GM21515 (cell line): ENCODE results near the gene TMEM108.

Experiments
- ATAC-seq: cut with Tn5 transposase; IDR thresholded peaks from one replicate; pipeline ENCODE4 v1.9.1; 2021; ENCODE audit not compliant: unreplicated experiment

The TMEM108 gene

DNA sequence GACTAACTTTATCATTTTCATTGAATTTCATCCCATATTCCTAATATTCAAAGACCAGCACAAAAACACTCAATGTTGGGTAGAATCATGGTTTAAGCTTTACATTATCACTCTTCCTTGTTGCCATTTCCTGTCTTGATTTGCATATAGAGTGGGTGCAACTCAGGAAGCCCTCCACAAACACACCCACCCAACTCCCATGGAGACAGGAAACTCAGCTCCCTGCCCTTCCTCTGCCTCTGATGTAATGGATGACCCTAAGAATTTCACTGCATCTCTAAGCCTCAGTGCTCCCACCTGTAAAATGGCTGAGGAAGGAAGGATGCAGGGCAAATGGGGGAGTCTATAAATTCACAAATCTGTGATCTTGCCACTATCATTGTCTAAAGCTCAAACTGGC, 263.5 kb downstream of the TMEM108 start:
- no peak for ATAC-seq

DNA sequence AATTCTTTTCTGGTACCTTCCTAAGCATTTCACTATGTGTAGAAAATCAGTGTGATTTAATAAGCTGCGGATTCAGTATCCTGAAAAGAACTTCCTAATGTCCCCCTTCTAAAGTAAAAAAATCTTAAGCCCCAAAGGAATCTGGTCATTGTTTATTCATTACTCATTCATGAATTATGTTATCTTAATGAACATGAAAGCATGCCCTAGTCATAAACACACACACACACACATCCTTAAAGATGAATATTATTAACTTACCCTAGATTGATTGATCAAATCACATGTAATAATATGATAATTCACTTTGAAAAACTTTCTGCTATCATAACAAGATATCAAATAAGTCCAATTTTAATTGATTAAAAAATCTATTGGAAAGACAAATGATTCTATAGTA, 265.2 kb downstream of the TMEM108 start:
- ATAC-seq = no peak

DNA sequence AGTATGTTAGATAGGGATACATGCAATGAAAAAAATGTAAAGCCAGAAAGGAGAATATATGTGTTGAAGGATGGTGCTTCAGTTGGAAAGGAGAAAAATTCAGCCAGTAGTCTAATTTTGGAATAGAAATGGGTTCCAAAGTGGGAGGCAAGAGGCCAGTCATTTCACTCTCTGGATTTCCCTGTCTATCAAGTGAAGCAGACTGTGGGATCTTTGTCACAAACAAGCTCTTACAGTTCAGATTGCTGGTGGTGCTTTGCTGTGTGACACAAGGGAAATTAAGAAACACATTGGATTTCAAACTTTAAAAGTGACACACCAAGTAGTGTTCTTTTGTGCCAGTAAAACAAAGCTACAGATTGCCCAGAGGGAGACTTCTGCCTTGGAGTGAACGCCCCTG, 279.7 kb downstream of the TMEM108 start:
- ATAC-seq = no peak

DNA sequence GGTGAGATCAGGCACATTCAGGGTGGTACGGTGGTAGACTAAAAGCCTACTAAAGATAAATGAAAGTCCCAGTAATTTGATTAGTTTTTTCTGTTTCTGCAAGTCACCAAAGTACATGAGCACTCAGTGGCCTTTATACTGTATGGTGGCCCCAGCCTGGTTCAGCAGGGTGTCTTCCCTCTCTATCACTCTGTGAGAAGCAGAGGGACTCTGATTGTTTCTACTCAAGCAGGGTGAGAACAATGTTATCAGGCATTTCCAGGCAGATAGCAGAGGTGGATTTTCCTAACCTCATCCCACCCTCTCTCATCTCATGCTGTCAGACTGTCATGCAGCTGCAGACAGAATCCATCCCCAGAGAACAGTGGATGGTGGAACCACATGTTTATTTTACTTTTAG, 290.2 kb downstream of the TMEM108 start:
- ATAC-seq = no peak

DNA sequence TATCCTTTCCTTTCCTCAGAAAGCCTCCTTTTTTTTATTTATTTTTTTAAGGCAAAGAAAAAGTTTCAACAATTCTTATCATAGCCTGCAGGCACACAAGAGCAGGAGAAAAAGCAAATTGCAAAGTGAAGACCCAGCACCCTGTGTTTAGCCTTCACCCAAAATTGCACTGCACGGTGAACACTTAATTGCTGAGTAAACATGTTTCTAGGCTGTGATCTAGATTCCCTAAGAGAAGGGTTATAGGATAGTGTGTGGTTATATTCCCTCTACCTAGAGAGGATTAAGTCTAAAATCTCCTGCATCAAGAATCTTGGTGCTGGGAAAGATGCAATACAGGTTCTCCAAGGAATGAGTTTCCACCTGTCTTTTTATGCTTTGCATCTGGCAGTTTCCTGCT, 291.4 kb downstream of the TMEM108 start:
- ATAC-seq = no peak

DNA sequence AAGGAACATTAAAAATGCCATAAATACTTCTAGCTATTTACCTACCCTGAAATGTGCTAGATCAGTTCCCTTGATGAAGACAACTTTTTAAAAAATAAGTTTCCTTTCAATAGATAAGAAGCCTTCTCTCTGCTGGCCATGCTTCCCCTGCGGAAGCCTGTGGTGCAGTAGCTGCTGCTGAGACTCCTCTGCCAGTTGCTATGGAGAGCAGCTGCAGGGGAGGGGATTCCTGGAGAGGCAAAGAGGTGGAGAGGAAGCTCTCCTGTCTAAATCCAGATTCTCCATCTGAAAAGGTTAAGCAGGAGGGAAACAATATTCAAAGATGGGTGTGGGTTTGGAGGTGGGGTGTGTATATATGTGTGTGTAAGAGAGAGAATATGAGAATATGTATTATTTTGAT, 291.9 kb downstream of the TMEM108 start:
- no peak for ATAC-seq

DNA sequence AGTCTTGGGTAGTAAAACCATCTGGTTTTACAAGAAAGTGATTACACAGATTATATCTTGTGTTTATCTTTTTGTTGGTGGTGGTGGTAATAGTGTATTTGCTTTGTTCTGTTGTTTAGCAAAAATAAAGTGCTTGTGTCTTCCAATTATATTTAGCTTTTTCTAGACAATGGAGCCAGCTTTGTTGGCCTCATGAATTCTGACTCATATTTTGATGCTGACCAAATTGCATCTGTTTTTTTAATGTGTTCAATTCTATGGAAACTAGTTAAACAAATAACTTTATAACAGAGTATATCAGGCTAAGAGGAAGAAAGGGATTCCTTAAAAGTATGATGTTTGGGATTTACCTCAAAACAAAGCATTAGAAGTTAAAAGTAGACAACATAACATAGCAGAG, 292.3 kb downstream of the TMEM108 start:
- no peak for ATAC-seq

DNA sequence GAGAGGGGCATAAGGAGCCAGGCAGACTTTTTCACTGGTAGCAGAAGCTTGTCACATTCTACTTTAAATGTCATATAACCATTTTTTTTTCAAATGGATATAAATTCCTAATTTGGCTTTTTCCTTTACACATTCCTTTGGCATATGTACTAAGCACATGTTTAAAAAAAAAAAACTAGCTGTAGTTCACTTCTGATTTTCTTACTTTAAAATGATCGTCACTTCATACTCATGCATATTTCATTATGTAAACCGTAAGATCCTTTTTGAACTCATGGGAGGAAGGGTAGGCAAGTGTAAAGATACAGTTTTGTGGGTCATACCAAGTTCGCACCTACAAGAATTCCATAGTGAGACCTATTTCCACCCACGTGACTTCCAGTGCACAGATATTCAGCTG, 316.5 kb downstream of the TMEM108 start:
- no peak for ATAC-seq

DNA sequence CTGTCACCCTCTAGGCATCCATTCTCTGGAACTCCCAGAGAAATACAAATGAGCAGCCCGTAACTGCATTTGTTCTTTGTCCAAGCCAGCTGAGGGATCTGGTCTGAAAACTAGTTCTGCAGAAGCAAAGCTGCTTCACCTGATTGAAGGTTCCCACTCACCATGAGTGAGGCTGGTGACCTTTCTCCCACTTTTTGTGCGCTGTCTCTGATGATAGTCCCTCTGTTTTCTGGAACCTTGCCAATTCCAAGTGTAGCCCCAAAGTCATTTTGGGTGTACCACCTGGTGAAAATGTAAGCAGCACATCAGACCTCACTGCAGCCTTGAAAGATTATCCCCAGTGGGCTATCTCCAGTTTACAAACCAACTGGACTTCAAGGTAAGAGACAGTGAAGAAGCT, 322.3 kb downstream of the TMEM108 start:
- ATAC-seq = no peak

DNA sequence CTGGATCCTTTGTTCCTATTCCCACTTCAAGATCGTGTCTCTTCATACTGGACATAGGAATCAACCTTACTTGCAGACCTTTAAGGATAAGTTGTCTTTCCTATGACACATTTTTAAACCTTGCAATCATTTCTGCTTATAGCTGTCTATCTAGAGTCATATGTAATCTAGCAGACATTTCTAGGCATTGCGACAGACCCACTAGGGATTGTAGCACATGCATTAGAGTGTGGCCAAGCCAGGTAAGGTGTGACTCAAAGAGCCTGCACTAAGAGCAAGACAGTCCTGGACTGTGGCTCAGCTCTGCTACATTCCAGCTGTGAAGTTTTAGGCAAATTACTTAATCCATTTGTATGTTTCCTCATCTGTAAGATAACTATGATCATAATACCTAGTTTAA, 322.8 kb downstream of the TMEM108 start:
- no peak for ATAC-seq

DNA sequence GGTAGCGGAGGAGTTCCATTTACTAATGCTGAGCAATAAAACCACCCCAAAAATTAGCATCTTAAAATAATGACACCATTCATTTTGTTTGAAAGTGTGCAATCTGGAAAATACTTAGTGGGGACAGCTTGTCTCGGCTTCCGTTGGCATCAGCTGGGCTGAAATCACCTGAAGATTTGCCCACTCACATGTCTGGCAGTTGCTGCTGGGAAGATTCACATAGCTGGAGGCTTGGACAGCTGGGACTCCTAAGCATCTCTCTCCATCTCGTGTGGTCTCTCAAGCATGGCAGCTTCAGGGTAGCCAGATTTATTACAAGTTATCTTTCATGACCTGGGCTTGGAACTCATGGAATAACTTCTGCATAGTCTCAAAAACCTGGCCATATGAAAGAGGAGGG, 323.2 kb downstream of the TMEM108 start:
- ATAC-seq = no peak

DNA sequence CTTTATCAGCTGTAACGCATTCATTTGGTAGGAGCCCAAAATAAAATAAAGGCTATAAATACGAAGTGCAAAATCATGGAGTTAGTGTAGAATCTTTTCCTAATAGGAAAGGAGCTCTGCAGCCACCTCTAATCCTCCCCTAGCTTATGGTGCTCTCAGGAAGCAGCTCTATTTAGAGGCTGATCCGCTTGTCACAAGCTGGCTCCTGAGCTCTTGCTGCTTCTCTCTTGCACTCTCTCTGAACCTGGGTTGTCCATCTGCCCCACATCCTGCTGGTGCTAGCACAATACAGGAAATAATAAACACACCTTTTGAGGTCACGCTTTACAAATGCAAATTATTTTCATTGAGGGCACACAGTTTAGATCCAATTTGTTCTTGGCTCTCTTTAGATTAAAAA, 324.3 kb downstream of the TMEM108 start:
- ATAC-seq = no peak

DNA sequence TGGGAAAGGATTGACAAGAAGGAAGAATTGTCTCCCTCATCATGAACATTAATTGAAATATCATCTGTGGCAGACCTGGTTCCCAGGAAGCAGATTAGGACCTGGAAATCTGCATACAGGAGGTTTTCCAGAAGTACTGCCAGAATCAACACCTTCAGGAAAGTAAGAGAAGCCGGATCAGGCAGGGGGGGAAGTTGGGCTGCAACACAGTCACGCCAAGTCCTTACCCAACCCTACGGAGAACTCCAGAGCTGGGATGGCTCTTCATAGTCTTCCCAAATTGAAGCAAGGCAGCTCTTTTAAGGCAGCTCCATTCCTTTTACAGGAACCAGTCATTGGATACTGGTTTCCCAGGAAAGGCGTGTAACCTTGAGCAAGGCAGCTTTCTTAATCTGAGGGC, 326.5 kb downstream of the TMEM108 start:
- no peak for ATAC-seq

DNA sequence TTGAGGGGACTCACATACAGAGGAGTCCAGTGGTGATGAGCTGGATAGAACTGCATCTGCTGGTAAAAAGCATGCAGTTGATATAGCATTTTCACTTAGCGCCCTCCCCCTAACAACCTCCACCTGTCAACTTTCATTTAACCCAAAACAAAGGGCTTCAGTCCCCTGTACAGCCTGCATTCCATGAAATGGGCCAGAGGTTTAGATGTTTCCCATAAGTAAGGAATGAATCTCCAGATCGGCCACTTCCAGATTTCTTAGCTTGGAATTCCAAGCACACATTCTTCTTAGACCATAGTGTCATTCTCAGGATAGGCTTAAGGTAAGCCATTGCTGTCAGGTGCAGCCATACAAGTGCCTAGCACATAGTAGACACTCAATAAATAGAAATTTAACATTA, 328.7 kb downstream of the TMEM108 start:
- no peak for ATAC-seq

DNA sequence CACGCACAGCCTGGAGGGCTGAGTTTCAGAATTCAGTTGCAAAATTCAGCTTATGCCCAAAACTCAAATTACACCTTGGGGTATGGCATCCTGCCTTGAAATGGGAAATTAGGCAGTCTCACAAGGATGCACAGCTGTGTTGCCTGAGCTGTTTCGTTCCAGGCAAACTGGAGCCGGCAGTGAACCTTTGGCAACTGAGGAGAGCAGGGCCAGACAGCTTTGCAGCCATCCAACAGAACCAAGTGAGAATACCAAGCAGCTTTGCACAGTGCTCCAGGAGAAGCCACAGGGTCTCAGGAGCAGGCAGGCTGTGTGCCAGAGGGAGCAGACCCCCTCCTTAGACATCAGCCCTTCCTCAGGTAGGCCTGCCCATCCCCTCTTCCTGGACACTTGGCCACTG, 329.2 kb downstream of the TMEM108 start:
- no peak for ATAC-seq

DNA sequence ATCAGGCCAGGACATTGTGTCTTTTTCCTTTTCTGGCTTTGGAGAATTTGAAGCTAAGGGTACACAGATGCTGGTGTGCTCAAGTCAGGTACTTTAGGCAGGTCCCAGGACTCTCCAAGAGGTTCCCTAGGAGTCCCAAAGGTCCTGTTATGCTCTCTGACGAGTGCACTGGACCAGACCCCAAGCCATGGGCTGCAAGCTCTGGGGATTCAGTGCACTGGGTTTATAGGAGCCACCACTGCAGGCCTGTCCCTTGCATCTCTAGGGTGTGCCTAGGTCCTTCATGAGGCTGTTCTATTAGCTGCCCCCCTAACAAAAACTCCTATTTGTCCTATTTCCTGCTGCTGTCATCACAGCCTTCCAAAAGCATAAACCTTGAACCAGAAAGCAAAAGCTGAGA, 329.8 kb downstream of the TMEM108 start:
- no peak for ATAC-seq

DNA sequence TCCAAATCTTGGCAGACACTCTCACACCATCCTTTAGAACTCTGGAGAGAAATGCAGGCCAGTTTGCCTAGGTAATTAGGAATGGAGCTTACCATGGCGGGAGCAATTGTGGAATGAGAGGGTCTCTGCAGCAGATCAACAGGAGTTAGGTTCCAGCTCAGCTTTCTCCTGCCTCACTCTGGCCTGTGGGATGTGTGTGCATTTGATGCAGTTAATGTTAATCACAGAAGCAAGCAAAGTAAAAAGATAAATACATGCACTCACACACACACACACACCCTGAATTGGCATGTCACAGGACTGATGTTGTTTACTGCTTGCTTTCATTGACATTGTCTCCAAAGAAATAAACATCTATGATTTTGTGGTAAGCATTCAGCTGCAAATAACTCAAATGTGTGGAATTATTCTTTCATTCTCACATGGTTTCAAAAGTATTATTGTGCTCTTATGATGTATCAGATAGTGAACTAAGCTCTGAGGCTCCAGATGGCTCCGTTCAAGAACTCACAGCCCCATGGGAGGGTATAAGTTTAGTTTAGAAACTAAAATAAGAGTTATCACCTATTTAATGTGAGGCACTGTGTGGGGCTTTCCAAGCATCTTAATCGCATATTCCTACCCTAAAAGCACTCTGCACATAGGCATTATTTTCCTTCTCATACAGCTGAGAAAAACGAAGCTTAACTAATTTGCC, 330.3 kb downstream of the TMEM108 start:
- no peak for ATAC-seq

DNA sequence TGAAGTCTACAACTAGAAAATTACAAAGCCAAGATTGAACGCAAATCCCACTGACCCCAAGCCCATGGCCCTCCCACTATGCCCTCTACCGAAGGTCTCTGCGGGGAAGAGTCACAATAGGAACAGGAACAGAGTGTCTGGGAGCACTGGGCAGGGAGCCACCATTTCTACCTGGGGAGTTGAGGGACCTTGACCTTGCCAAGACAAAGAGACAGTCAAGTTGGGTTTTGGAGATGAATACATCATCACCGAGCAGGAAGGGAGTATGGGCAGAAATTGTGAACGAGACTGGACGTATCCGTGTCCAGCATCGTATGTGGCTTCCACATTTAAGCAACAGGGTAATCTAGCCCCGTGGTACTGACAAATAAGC, 330.9 kb downstream of the TMEM108 start:
- no peak for ATAC-seq

DNA sequence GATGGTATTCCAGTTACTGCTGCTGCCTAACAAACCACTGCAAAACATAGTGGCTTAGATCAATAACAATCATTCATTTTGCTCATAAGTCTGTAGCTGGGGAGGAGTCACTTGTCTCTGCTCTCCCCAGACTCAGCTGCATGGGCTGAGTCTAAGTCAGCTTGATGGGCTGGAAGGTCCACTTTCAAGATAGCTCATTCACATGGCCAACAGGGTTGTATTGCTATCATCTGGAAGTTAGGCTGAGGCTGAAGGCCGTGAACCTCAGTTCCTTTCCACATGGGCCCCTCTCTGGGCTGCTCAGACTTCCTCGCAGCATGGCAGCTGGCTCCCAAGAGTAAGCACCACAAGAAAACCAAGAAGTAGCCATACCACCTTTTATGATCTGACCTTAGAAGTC, 333.0 kb downstream of the TMEM108 start:
- no peak for ATAC-seq

DNA sequence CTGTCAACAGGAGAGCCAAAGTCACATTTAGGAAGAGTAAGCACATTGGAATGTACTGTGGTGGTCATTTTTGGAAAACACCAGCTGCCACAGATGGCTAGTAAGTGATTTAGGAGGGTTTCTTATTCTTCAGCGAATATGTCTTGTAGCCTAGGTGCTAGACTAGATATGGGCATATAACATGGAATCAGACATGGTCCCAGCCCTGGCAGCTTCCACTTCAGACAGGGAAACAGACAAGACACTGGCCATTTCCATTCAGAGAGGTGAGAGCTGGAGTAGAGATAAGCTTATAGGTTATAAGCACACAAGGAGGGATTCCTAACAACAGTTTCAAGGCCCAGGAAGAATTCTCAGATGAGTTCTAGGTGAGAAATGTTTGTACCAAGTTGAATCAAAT, 333.5 kb downstream of the TMEM108 start:
- no peak for ATAC-seq

DNA sequence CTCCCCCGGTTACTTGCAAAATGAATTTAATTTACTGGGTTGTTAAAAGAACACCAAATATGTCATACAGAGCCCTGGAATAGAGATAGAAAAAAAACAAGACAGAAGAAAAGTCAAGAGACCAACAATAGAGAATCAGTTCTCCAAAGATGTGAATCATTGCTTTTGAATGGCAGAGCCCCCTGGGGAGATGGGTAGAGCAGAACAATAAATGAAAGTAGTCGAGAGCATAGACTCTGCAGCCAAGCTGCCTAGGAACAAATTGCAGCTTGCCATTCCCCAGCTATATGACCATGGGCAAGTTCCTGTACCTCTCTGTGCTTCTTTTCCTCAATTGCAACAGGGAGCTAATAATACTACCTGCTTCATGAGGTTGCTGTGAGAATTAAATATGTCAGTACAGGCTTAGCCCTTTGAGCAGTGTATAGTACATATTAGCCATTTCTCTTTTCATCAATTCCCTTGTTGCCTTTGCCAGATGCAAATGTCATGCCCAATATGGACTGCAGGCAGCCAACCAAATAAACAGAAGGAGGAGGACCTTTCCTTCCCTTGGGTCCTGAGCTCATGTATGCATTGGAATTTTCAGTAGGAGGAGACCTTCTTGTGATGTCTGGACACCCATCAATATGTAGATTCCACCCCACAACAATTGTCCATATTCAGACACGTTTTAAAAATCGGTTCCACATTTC, 336.7 kb downstream of the TMEM108 start:
- ATAC-seq = no peak

DNA sequence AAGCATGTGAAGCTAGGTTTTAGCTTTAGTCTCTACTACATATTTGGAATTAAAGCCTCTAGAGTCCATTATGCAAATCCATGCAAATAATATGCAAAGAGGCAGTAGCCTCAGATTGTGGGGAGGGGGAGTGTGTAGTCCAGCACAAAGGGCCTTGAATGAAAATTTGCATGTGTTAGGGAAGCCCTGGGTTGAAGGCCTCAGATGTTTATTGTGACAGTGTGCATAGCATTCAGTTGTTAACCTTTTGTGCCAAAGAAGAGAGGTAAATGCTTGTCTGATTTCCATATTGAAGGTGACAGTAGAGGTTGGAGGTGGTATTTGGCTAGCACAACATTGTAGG, 337.2 kb downstream of the TMEM108 start:
- no peak for ATAC-seq

DNA sequence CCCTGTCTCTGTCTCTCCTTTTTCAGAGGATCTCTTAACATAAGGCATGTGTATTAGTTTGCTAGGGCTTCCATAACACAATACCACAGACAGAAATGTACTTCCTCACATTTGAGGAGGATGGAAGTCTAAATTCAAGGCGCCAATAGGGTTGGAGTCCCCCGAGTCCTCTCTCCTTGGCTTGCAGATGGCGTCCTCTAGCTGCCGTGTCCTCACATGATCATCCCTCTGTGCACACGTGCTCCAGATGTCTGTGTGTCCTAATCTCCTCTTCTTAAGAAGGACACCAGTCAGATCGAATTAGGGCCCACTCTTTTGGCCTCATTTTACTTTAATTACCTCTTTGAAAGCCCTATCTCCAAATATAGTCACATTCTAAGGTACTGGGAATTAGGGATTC, 338.6 kb downstream of the TMEM108 start:
- ATAC-seq = no peak
